ENCODE results near the gene TTC27. TPM values are rescaled to one million over a fixed set of nuclear protein-coding genes. Genes with fewer than 3 reads are reported as not detected.
"Not testable (repeated sequence)": the region's sequence is repeated elsewhere in the genome, so short reads cannot be mapped to it uniquely, and the experiment has no call there.

Gene TTC27
- total RNA-seq, 1 donor: 30.0 TPM

GRCh38 chr2:32865399-32866068 lies 237.7 kb downstream of the TTC27 start:
- TF ChIP-seq CTCF (IDR thresholded peaks at IDR 0.05; ENCODE audit: insufficient read depth, low read length): no peak
- DNase-seq (ENCODE audit: low read depth): peak; percentile 97
- no peak overlapping the region for H3K4me3 ChIP-seq (ENCODE audit: low read depth, low read length)

GRCh38 chr2:32866462-32866861 lies 238.6 kb downstream of the TTC27 start:
- not testable (repeated sequence) for DNase-seq (ENCODE audit: low read depth); H3K4me3 ChIP-seq (ENCODE audit: low read depth, low read length)

Small RNA genes within 50 kb of the gene (small RNA-seq; reads per million reads assigned to genes)
- not detected for gene MIR4765
